RCC 7860 (cell line): ENCODE measurements around the gene MME.

Source experiments
- DNase-seq: peaks from one replicate; pipeline ENCODE4 v3.0.0-alpha.2; 2015; ENCODE audit warnings: low spot score
- FAIRE-seq: peaks from 2 replicates; lab custom pipeline; 2012; peaks lifted over from hg19 to GRCh38; lab: Jason Lieb, UNC

The MME gene

GRCh38 chr3:155230382-155230781 is 150.3 kb downstream of the MME start:
- DNase-seq (no peak), FAIRE-seq (no peak)

DNA sequence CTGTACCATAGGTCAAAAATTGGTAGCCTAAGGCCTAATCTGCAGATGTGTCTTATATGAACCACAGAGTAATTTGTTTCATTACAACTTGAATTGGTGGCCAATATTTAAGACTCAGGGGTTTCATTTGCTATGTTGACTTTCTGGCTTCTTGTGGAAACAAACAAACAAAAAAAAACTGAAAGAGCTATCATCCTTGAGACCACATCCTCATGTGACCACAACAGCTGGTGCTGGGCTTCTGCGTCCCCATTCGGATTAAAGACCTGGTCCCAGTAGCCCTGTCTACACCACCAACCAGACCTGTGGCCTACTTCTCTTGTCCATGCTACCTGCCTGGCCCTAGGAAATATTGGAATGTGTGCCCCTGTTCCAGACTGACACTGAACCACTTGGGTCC is 151.7 kb downstream of the MME start:
- FAIRE-seq (no peak), DNase-seq (no peak)

GRCh38 chr3:155232605-155233004 is 152.5 kb downstream of the MME start:
- FAIRE-seq (peak; percentile 95), DNase-seq (peak; percentile 87)

- DNase-seq (peak; percentile 80), FAIRE-seq (peak; percentile 87)
These were observed 153.1 kb downstream of the MME start for GRCh38 chr3:155233213-155233612.
